Measurements from ENCODE around the gene FAF1.
"Not testable (repeated sequence)": the region's sequence is repeated elsewhere in the genome, so short reads cannot be mapped to it uniquely, and the experiment has no call there.

FAF1 gene

GRCh38 chr1:50787266-50787665, 172.8 kb downstream of the FAF1 start:
- in situ Hi-C loops (cut with MboI; ENCODE audit: low sequenced_read_pairs) = no loop called here

- in situ Hi-C loops (cut with MboI; ENCODE audit: low sequenced_read_pairs) = no loop called here
Observed at GRCh38 chr1:50783286-50783685, 176.8 kb downstream of the FAF1 start.

GRCh38 chr1:50780797-50781196, 179.3 kb downstream of the FAF1 start:
- in situ Hi-C loops (cut with MboI; ENCODE audit: low sequenced_read_pairs) = no loop called here

GRCh38 chr1:50779801-50780200, 180.3 kb downstream of the FAF1 start:
- in situ Hi-C loops (cut with MboI; ENCODE audit: low sequenced_read_pairs) = no loop called here

- in situ Hi-C loops (cut with MboI; ENCODE audit: low sequenced_read_pairs) = no loop called here
Observed at GRCh38 chr1:50775740-50776139, 184.3 kb downstream of the FAF1 start.

- in situ Hi-C loops (cut with MboI; ENCODE audit: low sequenced_read_pairs) = no loop called here
Observed at GRCh38 chr1:50774759-50775351, 185.2 kb downstream of the FAF1 start.

- in situ Hi-C loops (cut with MboI; ENCODE audit: low sequenced_read_pairs) = no loop called here
Observed at GRCh38 chr1:50766688-50767087, 193.4 kb downstream of the FAF1 start.

- in situ Hi-C loops (cut with MboI; ENCODE audit: low sequenced_read_pairs) = not testable (repeated sequence)
Observed at GRCh38 chr1:50756543-50756942, 203.5 kb downstream of the FAF1 start.

- in situ Hi-C loops (cut with MboI; ENCODE audit: low sequenced_read_pairs) = not testable (repeated sequence)
Observed at GRCh38 chr1:50754764-50755163, 205.3 kb downstream of the FAF1 start.

- in situ Hi-C loops (cut with MboI; ENCODE audit: low sequenced_read_pairs) = no loop called here
Observed at GRCh38 chr1:50750021-50750619, 209.9 kb downstream of the FAF1 start.

GRCh38 chr1:50747394-50747793, 212.7 kb downstream of the FAF1 start:
- in situ Hi-C loops (cut with MboI; ENCODE audit: low sequenced_read_pairs) = no loop called here

GRCh38 chr1:50742523-50742922, 217.5 kb downstream of the FAF1 start:
- in situ Hi-C loops (cut with MboI; ENCODE audit: low sequenced_read_pairs) = no loop called here

- in situ Hi-C loops (cut with MboI; ENCODE audit: low sequenced_read_pairs) = no loop called here
Observed at GRCh38 chr1:50739125-50739524, 220.9 kb downstream of the FAF1 start.

GRCh38 chr1:50735443-50735842, 224.6 kb downstream of the FAF1 start:
- in situ Hi-C loops (cut with MboI; ENCODE audit: low sequenced_read_pairs) = no loop called here

GRCh38 chr1:50727578-50727977, 232.5 kb downstream of the FAF1 start:
- in situ Hi-C loops (cut with MboI; ENCODE audit: low sequenced_read_pairs) = not testable (repeated sequence)

GRCh38 chr1:50724626-50725286, 235.3 kb downstream of the FAF1 start:
- in situ Hi-C loops (cut with MboI; ENCODE audit: low sequenced_read_pairs) = no loop called here

- in situ Hi-C loops (cut with MboI; ENCODE audit: low sequenced_read_pairs) = no loop called here
Observed at GRCh38 chr1:50720457-50721053, 239.5 kb downstream of the FAF1 start.

GRCh38 chr1:50719126-50719525, 240.9 kb downstream of the FAF1 start:
- in situ Hi-C loops (cut with MboI; ENCODE audit: low sequenced_read_pairs) = no loop called here

- in situ Hi-C loops (cut with MboI; ENCODE audit: low sequenced_read_pairs) = no loop called here
Observed at GRCh38 chr1:50717327-50717726, 242.7 kb downstream of the FAF1 start.

GRCh38 chr1:50716455-50716854, 243.6 kb downstream of the FAF1 start:
- in situ Hi-C loops (cut with MboI; ENCODE audit: low sequenced_read_pairs) = not testable (repeated sequence)

- in situ Hi-C loops (cut with MboI; ENCODE audit: low sequenced_read_pairs) = no loop called here
Observed at GRCh38 chr1:50710099-50710498, 250.0 kb downstream of the FAF1 start.

GRCh38 chr1:50707824-50708223, 252.2 kb downstream of the FAF1 start:
- in situ Hi-C loops (cut with MboI; ENCODE audit: low sequenced_read_pairs) = no loop called here

Measured in hTERT RPE-1 (cell line).